SK-N-DZ (cell line): ENCODE results near the gene KLF5.

ENCODE experiments used
- small RNA-seq, 2 experiments: library from RNA; depleted of rRNA; stranded (forward); fragments of <200 nt; gene quantifications; one replicate each; pipeline ENCODE3, GENCODE V24; 2014

KLF5 gene

Small RNAs within 50 kb of the gene (small RNA-seq; reads per million reads assigned to genes)
- gene RNU6-66P = 0 reads per million in 2 experiments
